ENCODE results near the gene LINC01488.

LINC01488 gene

GRCh38 chr11:69542314-69543168 is 61.1 kb downstream of the LINC01488 start:
- H3K36me3 ChIP-seq (ENCODE audit: control insufficient read depth in 5 of 5, insufficient read depth in 5 of 5, low read length in 5 of 5), result no peaks in the 10 kb centered on the region
- H3K4me1 ChIP-seq (ENCODE audit: control insufficient read depth in 5 of 5, insufficient read depth in 5 of 5, low read length in 5 of 5), result peaks cover 2 to 41% (median 29%) of the 10 kb centered on the region in 5 donors
- H3K27me3 ChIP-seq (ENCODE audit: control insufficient read depth in 5 of 5, insufficient read depth in 4 of 5, low read length in 5 of 5), result peaks cover 0 to 5% (median 2%) of the 10 kb centered on the region in 5 donors
- H3K27ac ChIP-seq (ENCODE audit: low read depth, low read length), result no peak overlapping the region
- H3K4me3 ChIP-seq (ENCODE audit: low read depth in 1 of 5, low read length in 5 of 5), result no peak overlapping the region
- H3K9ac ChIP-seq (ENCODE audit: low read length in 5 of 5), result no peak overlapping the region
- no peaks in the 10 kb centered on the region for H3K9me3 ChIP-seq (ENCODE audit: control insufficient read depth in 5 of 5, low read length in 5 of 5)
